Lung microvascular endothelial cell (primary cell): ENCODE data around the gene SAMD14. TPM values are rescaled to one million over a fixed set of nuclear protein-coding genes. Genes with fewer than 3 reads are reported as not detected.

Experiments used
- DNase-seq, 2 donors: peaks; one replicate each; pipeline versions ENCODE4 v3.0.0 to v3.0.0-alpha.2; 2010; ENCODE audit warnings: low read depth in 2 of 2
- total RNA-seq: library from RNA; depleted of rRNA; stranded (reverse); fragments of >200 nt; gene quantifications from 2 replicates; pipeline ENCODE4 v1.2.1, GENCODE V29; 2014

Gene SAMD14
- total RNA-seq, 1 donor from 2014 or later, result 3.2 TPM

DNA sequence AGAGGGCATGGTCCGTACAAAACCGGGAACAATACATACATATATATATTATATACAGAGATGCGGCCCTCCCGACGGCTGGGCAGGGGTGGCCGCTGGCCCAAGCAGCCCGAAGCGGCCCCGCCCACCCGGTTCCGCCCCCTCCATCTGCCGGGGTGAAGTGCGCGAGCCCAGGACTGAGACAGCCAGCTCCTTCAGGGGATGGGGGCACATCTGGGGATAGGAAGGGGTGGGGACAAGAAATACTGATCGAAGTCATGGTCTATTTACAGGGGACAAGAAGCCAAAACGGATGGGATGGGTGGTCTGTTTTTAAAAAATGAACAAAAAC lies 3.8 kb upstream of the SAMD14 start:
- no peak for DNase-seq

GRCh38 chr17:50133028-50133768 lies 3.2 kb upstream of the SAMD14 start:
- DNase-seq, result no peak

GRCh38 chr17:50132104-50132794 lies 2.3 kb upstream of the SAMD14 start:
- no peak for DNase-seq

DNA sequence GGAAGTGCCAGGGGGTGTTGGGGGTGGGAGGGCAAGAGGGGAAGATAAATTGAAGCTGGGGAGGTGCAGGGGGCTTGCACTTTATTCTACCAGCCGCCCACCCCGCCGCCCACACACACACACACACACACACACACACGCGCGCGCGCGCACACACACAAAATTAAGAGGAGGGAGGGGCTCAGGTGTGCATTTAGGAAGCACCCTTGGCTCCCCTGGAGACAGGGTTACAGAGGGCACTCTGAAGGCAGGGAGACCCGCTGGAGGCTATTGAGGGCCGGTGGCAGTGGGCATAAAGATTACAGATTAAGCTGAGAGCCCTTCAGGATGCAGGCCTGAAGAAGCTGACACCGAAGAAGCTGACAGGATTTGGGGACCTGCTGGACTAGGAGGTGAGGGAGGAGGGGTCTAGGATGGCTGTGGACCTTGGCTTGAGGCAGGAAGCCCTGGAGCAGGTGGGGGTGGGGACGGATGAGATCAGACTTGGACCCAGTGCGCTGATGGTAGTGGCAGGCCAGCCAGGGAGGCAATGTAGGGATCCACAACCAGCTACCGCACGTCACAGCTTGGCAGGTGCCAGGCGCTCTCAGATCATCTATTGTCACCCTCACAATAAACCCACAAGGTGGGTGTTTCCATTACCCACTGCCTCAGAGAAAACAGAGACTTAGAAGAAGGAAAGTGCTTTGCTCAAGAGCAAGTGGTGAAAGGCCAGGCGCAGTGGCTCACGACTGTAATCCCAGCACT lies 772 bp upstream of the SAMD14 start:
- DNase-seq, result peak in 1 of 2 donors; percentile 32

DNA sequence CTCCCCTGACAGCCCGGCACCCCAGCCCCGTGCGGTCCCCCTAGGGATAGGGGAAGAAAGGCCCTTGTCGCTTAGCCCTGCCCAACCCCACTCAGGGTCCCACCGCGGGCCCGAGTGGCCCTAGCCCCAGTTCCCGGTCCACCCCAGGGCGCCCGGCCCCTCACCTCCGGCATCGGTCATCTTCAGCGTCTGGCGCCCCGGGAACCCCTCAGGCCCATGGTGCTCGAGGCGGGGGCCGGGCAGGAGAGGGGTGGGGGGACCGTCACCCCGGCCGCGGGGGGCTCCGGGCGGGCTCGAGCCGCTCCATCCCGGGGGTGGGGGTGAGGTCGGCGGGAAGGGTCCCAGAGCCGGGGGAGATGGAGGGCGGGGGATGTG lies 620 bp downstream of the SAMD14 start:
- no peak for DNase-seq

DNA sequence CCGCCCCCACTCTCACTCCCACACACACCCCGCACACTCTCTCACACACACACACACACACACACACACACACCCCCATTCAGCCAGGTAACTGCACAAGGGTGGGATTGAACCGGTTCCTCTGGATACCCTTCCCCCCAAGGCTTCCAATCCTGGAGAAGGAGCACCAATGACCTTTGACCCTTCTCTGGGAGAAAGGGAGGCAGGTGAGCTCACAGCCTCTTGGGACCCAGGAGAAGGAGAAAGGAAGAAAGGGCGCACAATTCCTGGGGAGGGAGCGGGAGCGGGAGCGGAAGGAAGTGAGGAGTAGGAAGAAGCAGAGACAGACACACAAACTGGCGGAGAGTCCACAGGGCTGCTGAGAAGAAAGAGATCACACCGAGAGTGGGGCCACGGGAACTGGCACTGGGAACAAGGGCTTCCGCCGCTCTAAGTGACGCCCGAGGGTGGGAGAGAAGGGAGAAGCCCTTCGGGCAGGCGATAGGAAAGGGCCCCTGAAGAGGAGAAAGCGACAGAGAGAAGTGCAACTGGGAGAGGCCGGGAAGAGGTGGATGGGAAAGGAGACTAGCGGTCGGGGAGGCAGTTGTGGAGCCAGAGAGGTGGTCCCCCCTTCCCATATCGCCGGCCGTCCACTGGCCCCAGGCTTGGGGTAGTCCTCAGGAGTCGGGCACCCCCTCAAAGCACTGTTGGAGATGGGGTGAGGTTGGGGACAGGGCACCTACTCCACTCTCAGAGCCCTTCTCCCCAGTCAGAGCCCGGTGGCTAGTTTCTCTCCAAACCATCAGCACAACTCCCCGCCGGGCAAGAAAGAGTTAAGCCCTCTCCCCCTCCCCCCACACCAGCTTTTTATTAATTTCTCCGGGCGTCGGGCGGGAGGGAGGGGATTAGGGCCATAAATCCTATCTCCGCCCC lies 1.3 kb downstream of the SAMD14 start:
- DNase-seq, result peak in 1 of 2 donors; percentile 31

DNA sequence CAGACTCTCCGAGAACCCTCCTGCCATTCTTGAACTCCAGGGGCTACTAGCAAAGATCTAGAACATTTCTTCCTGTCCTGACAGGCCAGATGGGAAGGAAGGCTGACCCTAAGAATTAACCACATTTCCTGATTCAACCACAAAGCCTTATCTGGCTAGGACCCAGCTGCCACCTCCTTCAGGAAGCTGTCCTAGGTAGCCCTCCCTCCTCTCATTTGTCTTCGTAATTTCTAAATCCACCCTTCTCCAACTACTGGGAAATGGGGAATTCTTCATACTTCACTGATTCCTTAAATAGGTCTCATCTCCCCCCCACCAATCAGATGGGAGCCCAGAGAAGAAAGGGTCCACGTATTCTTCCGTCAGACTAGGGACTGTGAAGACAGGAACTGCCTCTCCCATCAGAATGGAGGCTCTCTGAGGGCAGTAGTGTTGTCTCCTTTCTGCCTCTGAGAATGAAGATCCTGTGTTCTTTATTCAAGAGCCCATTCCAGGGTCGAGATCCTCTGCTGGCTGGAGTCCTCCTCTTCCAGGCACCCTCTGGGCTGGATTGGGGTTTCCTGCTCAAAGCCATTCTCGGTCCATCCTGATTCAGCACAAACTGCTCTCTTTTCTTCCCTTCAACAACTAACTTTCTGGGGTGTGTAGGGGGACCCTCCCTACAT lies 2.1 kb downstream of the SAMD14 start:
- DNase-seq, result peak in 1 of 2 donors; percentile 69

DNA sequence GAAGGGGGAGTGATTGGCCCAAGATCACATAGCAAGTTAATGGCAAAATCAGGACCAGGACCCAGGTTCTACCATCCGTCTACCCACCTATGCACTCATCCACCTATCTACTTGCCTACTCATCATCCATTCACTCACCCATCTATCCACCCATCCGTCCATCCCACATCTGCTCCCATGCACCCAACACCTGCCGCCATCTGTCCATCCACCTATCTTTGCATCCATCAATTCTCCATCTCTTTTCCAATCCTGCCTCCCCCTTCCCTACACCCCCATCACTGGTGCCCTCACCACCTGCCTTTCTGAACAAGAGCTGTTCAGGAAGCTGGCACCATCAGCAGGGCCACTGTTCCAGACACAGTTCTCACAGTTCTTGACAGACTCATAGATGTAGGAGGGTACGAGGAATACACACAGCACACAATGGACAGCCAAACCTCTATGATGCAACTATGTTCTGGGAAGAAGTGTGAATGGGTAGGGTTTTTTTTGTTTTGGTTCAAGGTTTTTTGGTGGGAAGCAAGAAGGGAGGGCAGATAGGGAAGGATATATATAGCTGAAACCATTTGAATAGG lies 4.5 kb downstream of the SAMD14 start:
- DNase-seq, result no peak

DNA sequence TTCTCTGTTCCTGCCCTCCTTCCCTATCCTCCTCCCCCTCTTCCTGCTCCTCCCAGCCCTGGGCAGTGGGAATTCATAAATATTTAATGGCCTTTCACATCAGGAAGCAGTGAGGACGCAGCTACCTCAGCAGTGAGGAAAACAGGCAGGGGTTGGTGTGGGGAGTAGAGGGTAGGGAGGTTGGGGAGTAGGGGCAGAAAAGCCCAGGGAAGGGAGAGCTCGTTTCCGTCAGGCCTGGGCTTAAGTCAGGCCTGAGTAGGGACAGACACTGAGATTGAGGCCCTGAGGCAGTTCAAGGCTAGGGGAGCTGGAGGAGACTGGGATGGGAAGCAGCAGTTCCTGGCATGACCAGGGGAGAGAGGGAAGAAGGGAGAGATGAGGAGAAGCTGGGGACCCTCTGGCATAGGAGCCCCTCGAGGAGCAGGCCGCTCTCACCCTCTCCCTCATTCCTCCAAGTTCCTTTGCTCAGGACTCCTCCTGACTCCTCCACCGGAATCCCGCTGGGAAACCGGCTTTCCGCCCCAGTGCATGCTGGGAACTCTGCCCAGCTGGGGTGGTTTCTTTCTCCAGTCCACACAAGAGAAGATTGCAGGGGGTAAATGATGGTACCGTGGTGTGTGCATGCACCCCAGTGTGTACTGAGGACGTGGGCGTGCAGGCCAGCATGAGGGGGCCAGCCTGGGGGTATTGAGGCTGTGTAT lies 6.2 kb downstream of the SAMD14 start:
- DNase-seq, result peak; percentile 32 to 53

- DNase-seq, result no peak
These were observed 7.0 kb downstream of the SAMD14 start for GRCh38 chr17:50122945-50123344.

DNA sequence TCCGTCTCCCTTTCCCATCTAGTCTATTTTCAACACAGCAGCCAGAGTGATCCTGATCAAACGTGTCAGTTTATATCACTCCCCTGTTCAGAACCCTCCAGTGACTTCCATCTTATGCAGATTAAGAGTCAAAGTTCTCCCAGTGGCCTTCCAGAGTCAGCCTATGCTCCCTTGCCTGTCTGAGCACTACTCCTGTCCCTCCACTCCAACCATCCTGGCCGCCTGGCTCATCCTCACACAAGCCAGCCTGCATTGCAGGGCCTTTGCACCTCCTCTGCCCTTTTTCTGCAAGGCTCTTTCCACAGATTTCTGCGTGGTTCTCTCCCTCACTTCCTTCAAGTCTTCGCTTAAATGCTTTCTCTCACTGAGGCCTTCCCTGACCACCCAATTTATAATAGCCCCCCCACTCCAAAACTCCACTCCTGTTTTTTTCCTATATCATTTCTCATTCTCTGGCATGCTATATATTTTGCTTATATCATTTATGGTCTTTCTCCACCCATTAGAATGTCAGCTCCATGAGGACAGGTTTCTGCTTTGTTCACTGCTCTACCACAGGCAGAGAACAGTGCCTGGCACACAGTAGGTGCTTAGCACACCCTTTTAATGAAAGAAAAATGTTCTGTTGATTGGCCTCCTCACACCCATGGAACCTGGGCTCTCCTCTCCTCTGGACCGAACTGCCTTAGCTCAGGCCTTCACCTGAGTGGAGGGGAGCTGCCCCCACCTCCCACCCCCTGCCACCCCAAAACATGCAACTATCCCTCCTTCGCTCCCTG lies 9.3 kb downstream of the SAMD14 start:
- DNase-seq, result no peak

GRCh38 chr17:50118828-50119218 lies 11.1 kb downstream of the SAMD14 start:
- DNase-seq, result no peak

- no peak for DNase-seq
These were observed 11.7 kb downstream of the SAMD14 start for GRCh38 chr17:50118076-50118827.

DNA sequence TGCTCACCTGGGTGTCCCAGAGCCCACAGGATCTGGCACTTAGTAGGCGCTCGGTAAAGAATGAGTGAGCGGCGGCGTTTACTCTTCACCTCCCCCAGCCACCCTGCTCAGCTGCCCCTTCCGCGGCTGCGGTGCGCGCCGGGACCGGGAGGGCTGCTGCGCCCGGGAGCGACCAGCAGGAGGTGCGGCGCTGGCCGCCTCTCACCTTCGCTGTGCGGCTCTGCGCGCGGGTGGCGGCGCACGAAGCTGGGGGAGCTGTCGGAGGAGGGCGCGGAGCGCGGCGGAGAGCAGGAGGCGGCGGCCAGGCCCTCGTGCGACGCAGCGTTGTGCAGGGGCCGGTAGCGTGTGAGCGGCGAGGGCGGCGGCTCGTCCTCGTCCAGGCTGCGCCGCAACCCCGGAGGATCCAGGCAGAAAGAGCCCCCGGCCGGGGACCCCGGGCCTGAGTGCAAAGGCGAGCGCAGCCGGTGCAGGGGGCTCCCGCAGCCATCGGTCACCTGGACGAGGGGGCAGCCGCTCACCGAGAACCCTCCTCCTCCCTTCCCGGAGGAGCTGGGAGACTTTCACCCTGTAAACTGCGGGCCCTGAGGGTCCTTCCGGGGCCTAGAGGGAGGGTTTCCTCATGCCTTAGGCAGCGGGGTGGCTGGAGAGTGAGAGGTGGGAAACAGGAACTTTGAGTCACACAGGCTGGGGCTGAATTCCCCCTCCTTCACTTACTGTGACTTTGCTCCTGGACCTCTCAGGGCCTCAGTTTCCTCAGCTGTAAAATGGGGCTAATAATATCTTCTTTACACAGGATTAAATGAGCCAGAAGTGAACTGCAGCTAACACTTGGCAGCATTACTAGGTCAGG lies 12.5 kb downstream of the SAMD14 start:
- DNase-seq, result peak; percentile 64 to 82

DNA sequence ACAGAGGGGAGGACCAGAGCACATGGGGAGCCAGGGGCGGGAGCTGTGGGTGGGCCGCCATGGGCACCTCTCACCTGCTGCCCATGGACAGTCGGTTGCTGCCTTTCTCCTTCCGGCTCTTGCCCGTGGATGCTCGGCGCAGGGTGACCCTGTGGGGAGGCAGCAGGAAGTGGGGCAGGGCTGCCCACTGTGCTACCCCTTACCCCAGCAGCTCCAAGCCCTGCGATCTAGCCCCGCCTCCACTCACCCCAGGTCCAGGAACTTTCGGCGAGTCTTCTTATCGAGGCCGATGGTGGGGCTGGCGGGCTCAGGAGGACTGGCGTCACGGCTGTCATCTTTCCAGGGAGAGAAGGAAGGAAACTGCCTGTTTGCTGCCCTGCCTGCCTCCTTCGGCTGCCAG lies 14.2 kb downstream of the SAMD14 start:
- no peak for DNase-seq

GRCh38 chr17:50114849-50115357 lies 15.1 kb downstream of the SAMD14 start:
- DNase-seq, result peak; percentile 77 to 79

DNA sequence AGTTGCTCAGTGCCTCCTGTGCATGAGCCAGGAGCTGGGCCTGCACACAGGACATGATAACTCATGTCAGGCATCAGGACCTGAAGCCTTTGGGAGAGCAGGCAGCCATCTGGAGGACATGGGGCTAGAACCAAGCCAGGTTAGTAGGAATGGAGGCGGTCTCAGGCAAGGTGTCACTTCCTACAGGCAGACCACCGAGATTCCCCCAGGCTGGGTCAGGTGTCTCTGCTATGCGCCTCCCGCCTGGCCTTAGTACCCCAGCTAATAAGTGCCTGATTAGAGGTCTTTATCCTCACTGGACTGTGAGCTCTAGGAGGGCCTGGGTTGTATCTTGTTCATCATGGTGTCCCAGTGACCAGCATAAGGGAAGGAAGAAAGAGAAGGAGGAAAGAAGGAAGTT lies 15.6 kb downstream of the SAMD14 start:
- no peak for DNase-seq
